Muscle of leg (tissue), 11 donors: ENCODE data around the gene SMLR1. TPM values are rescaled to one million over a fixed set of nuclear protein-coding genes. Genes with fewer than 3 reads are reported as not detected.
A peak's percentile ranks its signal among the peaks of the same experiment; 100 is the strongest.

Experiments
- DNase-seq: peaks from one replicate; pipeline ENCODE4 v3.0.0; 2013
- H3K27ac ChIP-seq: one replicate; pipeline ENCODE4 v1.5.1; 2013; ENCODE audit warnings: mild to moderate bottlenecking, low read length, control low read depth
- H3K27me3 ChIP-seq: one replicate; pipeline ENCODE4 v1.6.1; 2013; ENCODE audit warnings: low read length; ENCODE audit not compliant: control insufficient read depth, insufficient read depth
- H3K36me3 ChIP-seq: one replicate; pipeline ENCODE4 v1.6.1; 2013; ENCODE audit warnings: low read length; ENCODE audit not compliant: control insufficient read depth, insufficient read depth
- H3K4me1 ChIP-seq: one replicate; pipeline ENCODE4 v1.6.1; 2013; ENCODE audit warnings: low read length; ENCODE audit not compliant: control insufficient read depth, insufficient read depth
- H3K4me3 ChIP-seq: one replicate; pipeline ENCODE4 v1.5.1; 2013; ENCODE audit warnings: low read length, control low read depth
- H3K9me3 ChIP-seq: replicated peaks from 2 replicates; pipeline ENCODE4 v1.6.1; 2013; ENCODE audit warnings: low read depth, low read length; ENCODE audit not compliant: control insufficient read depth
- whole genome bisulfite sequencing: methylation state at CpG from one replicate; pipeline ENCODE4 v1.1.5; 2013; ENCODE audit warnings: missing lambda C conversion rate; ENCODE audit not compliant: insufficient coverage; 5-methylcytosine and 5-hydroxymethylcytosine counted together
- polyA plus RNA-seq, 8 donors: library from polyadenylated mRNA; unstranded; fragments of 120-200 nt; gene quantifications; one replicate each; pipeline versions ENCODE4 v1.2.1 to v1.2.3, GENCODE V29; 2013; ENCODE audit warnings: inconsistent platforms in 1 of 8, low replicate concordance in 1 of 8; ENCODE audit not compliant: insufficient read length in 8 of 8, insufficient read depth in 1 of 8
- total RNA-seq: library from RNA; stranded (reverse); fragments of 120-200 nt; gene quantifications from one replicate; pipeline ENCODE4 v1.2.4, GENCODE V29; 2013

SMLR1 gene
- total and polyA plus RNA-seq, 9 donors = 0.08 to 2.3 (median 0.28) TPM; not detected in 4

DNA sequence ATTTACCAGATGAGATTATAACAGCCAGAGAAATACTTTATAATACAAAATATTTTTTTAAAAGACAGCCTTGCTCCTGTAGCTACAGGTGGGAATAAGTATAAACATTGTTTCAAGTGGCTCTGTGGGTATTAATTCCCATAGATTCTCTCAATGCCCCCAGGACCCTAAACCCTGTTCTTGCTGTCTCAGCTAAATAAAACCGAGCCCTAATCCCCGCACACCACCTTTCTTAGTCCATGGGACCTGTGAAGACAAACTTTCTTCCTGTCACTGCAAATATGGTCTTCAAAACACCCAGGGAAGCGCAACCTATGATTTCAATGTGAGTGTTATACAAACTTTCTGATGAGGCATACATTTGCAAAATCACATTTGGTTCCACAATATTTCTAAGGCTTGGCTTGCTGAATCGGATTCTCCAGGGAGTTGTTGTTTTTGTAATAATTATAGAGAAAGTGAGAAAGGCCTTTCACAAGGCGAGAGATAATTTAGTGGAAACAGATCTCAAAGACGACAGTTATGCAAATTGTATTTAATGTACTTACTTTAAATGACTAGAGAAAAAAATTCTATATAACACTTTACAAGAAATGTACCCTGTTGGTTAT, 11.1 kb downstream of the SMLR1 start:
- WGBS = 80% methylated on average over 1 of the region's 6 CpGs
- no peak for DNase-seq
- Histone ChIP-seq H3K4me3 (no peak overlapping the region), H3K36me3 (peaks cover 13% of the 10 kb centered on the region), H3K27ac (no peak overlapping the region), H3K27me3 (no peaks in the 10 kb centered on the region), H3K4me1 (peaks cover 2% of the 10 kb centered on the region), H3K9me3 (no peaks in the 10 kb centered on the region)

DNA sequence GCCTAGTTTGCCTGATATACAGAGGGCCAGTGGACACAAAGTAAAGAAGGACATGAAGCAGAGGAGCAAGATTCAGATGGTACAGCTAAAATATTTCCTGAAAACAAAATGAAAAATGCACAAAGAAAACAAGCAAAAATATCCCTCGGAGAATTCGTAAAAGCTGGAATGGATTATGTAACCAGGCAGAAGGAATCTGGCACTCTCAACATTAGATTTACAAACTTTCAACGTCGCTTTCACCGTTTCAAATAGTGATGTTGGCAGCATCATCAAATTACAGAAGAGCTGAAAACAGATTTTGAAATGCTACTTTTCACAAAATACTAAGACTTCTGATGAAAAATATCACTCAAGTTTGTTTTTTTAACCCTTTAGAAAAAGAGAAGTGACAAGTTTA, 11.7 kb downstream of the SMLR1 start:
- no peak for DNase-seq
- 0% methylated on average over 1 of the region's 5 CpGs for WGBS
- H3K27ac ChIP-seq = no peak overlapping the region
- H3K9me3 ChIP-seq = no peaks in the 10 kb centered on the region
- peaks cover 8% of the 10 kb centered on the region for H3K36me3 ChIP-seq
- H3K4me1 ChIP-seq = peaks cover 2% of the 10 kb centered on the region
- H3K4me3 ChIP-seq = no peak overlapping the region
- H3K27me3 ChIP-seq = no peaks in the 10 kb centered on the region

DNA sequence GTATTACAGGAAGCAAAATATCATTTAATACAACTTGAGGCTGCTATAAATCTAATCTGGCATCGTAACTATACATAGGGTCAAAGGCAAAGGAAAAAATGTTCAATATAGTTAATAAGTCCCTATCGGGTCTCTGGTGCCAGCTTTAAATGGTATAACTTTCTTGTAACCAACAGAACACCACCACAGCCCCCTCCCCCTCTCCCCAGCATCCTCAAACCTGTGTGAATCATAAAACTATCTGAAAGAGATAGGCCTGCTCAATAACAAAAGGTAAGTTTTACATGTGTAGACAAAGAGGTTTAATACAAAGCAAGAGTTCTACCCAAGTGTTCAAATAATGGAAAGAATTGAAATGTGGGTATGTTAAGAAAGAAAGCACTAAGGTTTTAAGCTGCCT, 12.2 kb downstream of the SMLR1 start:
- Histone ChIP-seq H3K4me1 (peaks cover 2% of the 10 kb centered on the region), H3K27ac (no peak overlapping the region), H3K4me3 (no peak overlapping the region), H3K36me3 (peaks cover 8% of the 10 kb centered on the region), H3K9me3 (no peaks in the 10 kb centered on the region), H3K27me3 (no peaks in the 10 kb centered on the region)
- no CpG with 5 or more reads among the region's 2 CpGs for WGBS
- DNase-seq = no peak

DNA sequence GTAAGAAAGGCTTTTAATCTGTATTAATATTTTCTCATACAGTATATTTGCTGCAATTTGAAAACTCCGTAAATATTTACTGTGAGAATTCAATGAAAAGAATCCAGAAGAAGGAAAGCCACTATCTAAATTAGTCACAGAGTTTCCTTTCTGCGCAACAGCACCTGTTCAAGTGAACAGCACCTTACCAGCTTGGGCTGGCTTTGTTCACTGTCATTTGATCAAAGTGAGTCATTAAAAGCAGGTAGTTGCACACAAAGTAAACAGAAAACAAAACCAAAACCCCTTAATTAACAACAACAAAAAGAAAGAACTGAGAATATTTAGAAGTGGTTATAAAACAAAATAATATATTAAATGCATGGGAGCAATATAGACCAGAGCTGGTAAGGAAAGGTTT, 12.8 kb downstream of the SMLR1 start:
- no peaks in the 10 kb centered on the region for H3K9me3 ChIP-seq
- H3K36me3 ChIP-seq = peaks cover 10% of the 10 kb centered on the region
- DNase-seq = no peak
- WGBS = no CpG with 5 or more reads among the region's 2 CpGs
- no peak overlapping the region for H3K4me3 ChIP-seq
- peaks cover 2% of the 10 kb centered on the region for H3K4me1 ChIP-seq
- H3K27me3 ChIP-seq = no peaks in the 10 kb centered on the region
- no peak overlapping the region for H3K27ac ChIP-seq

DNA sequence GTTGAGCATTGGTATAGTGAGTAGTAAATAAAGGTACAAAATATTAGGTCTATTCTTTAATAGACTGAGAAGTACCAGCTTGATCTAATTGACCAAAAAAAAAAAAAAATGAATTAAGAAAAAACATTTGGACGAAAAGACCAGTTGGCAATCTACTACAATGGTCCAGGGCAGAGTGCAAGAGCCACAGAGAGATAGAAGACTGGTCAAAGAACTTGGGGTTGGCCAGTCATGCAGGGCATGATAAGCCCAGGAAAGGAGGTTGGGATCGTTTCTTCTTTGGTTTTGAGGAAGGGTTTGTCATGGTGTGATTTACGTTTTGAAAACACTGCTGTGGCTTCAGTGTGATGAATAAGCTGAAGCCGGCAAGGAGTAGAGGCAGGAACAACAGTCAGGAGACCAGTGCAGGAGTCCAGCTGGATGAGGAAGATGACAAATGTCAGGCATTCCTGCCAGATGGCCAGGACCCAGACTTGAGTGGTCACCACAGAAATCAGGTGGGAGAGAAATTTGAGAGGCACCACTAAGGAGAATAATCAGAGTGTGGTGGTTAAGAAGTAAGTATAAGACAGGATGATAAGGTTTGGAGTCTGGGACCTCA, 14.0 kb downstream of the SMLR1 start:
- H3K36me3 ChIP-seq = peaks cover 11% of the 10 kb centered on the region
- H3K4me3 ChIP-seq = no peak overlapping the region
- no peak for DNase-seq
- no peaks in the 10 kb centered on the region for H3K27me3 ChIP-seq
- H3K27ac ChIP-seq = no peak overlapping the region
- 65% methylated on average over 4 of the region's 4 CpGs for WGBS
- H3K4me1 ChIP-seq = peaks cover 2% of the 10 kb centered on the region
- no peaks in the 10 kb centered on the region for H3K9me3 ChIP-seq

DNA sequence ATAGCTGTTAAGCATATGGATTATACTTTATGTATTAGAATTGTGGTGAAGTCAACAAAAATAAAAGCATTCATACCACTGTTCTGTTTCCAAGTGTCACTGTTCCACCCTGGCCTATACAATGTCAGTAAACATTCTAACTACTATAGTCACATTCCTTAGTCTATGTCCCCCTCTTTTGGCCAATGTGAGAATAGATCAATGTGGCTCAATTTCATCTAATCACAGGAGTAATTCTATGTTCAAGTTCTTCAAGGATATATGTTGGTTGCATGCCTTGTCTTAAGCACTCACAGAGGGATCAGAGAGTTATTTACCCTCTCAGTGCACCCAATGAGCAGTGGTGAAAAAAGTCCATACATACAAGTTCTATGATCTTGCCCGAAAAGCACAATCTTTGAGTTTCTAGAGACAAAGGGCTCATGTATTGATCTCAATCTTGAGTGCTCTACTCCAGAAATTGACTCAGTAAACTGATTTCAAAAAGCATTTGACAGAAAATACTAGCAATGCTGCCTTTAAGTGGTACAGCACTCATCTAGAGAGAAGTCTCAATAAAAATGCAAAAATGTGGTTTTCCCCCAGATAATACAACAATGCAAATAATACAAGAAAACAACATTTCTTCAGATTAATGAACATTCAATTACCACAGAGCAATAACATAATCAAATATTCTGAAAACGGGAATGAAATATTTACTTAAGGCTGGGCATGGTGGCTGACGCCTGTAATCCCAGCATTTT, 16.5 kb downstream of the SMLR1 start:
- H3K27me3 ChIP-seq = no peaks in the 10 kb centered on the region
- no peak overlapping the region for H3K4me3 ChIP-seq
- 83% methylated on average over 3 of the region's 3 CpGs for WGBS
- H3K4me1 ChIP-seq = no peaks in the 10 kb centered on the region
- H3K36me3 ChIP-seq = peaks cover 9% of the 10 kb centered on the region
- no peaks in the 10 kb centered on the region for H3K9me3 ChIP-seq
- H3K27ac ChIP-seq = no peak overlapping the region
- DNase-seq = peak; percentile 51

DNA sequence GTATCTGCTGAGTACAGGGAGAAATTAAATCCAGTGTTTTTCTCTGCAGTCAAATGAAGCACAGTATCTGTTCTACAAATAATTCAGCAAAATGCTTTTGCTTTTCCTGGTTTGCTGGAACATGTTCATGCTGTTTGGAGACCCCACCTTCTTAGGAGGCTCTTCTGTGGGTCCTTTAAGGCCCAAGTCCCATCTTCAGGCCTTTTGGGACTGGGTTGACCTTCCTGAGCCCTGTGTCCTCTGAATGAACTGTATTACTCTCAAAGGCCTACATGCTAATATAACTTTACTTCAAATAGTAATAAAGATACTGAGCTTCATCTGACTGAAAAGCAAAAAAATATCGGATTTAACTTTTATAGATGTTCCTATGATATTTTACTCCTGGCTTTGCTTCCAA, 19.3 kb downstream of the SMLR1 start:
- Histone ChIP-seq H3K36me3 (peaks cover 9% of the 10 kb centered on the region), H3K27me3 (no peaks in the 10 kb centered on the region), H3K9me3 (no peaks in the 10 kb centered on the region), H3K4me3 (no peak overlapping the region), H3K4me1 (no peaks in the 10 kb centered on the region), H3K27ac (peak overlapping the region; percentile 4)
- WGBS = no CpG with 5 or more reads among the region's 1 CpG
- DNase-seq = peak; percentile 61

DNA sequence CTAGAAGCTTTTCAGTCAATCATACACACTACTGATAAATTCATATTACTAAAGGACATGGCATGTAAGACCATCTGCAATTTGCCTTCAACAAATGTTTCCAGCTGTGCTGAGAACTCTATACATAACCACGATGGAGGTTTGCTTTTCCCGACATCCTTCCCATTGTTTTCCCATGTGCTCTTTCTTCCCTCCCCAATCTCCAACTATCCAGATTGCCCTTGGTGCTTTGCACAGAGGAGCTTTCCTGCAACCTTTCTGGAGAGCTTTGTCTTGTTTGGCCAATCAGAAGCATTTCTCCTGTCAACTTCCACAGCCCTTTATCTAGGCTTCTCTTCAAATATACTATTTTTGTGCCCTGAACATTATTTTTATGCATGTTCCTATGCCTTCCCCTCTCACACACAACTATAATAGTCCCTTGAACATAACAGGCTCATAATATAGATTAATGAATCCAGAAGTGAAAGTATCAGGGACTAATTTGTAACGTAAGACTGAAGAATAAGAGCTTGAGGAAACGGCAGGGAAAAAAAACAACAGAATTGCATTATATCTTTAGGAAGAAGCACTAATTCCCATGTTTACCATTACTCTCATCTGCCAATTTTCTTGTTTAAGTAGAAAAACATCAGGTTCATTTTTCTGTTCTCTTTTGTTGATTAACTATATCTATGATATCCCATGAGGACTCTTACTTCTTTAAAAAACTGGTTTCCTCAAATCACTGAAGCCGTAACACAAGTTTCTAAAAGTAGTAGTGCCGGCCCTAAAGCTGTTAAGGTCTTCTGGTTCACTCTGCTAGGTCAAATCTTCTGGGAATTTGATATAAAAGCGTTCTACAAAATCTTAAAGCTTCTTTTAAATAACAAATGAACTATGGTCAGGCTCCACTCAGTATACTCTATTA, 20.1 kb downstream of the SMLR1 start:
- Histone ChIP-seq H3K36me3 (peaks cover 14% of the 10 kb centered on the region), H3K4me1 (no peaks in the 10 kb centered on the region), H3K9me3 (no peaks in the 10 kb centered on the region), H3K27me3 (no peaks in the 10 kb centered on the region), H3K4me3 (no peak overlapping the region), H3K27ac (peak overlapping the region; percentile 4)
- DNase-seq = peak; percentile 74
- 22% methylated on average over 2 of the region's 7 CpGs for WGBS

DNA sequence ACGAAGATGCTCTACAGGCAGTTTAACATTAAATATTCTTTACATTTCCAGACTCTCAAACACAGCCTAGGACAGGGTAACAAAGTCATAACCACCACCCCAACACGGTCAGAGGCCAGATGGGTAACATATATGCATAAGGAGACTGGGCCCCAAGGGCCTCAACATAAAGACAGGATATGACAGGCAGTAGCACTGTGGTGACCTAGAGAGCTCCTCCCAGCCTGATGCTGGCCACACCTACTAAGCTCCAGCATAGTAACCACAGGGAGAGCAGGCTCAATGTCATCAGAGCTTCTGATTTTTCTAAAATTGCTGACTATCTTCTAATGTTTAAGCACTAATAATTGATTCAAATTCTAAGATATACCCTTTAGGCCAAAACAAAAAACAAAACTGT, 21.7 kb downstream of the SMLR1 start:
- Histone ChIP-seq H3K27me3 (no peaks in the 10 kb centered on the region), H3K9me3 (no peaks in the 10 kb centered on the region), H3K27ac (no peak overlapping the region), H3K36me3 (peaks cover 28% of the 10 kb centered on the region), H3K4me3 (no peak overlapping the region), H3K4me1 (no peaks in the 10 kb centered on the region)
- DNase-seq = no peak
- no CpG with 5 or more reads among the region's 2 CpGs for WGBS

DNA sequence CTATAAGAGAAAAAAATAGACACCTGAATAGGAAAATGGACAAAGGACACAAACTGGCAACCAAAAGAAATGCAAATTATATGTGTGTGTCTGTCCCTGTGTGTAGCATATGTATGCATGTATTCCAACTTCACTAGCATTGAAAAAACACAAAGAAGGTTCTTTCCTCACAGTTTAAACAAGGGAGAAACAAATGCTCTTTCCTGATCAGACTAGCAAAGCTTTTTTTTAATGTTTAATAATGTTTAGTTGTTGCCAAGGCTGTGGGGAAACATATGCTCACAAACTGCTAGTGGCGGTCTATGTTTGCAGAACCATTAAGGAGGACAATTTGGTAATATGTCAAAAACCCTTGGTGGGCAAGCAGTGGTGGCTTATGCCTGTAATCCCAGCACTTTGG, 22.4 kb downstream of the SMLR1 start:
- H3K36me3 ChIP-seq = peaks cover 28% of the 10 kb centered on the region
- no peaks in the 10 kb centered on the region for H3K9me3 ChIP-seq
- 69% methylated on average over 1 of the region's 1 CpG for WGBS
- no peak overlapping the region for H3K4me3 ChIP-seq
- H3K4me1 ChIP-seq = no peaks in the 10 kb centered on the region
- H3K27ac ChIP-seq = no peak overlapping the region
- H3K27me3 ChIP-seq = no peaks in the 10 kb centered on the region
- DNase-seq = peak; percentile 48
